T-helper 2 cell treated with Interferon-gamma antibody and Interleukin-4, amounts not matched to agents 5 μg/mL and 100 μg/mL, for 36 hours (primary cell): Measurements from ENCODE around the gene TNNI3.
A peak's percentile ranks its signal among the peaks of the same experiment; 100 is the strongest.
"Not testable (repeated sequence)": the region's sequence is repeated elsewhere in the genome, so short reads cannot be mapped to it uniquely, and the experiment has no call there.

Experiments
- DNase-seq: peaks from one replicate; pipeline ENCODE4 v3.0.0; 2021; ENCODE audit warnings: low spot score
- H3K27ac Mint-ChIP-seq: one replicate; pipeline ENCODE4 v1.8.0; 2021; ENCODE audit warnings: mild to moderate bottlenecking, mixed read lengths
- H3K27me3 Mint-ChIP-seq: one replicate; pipeline ENCODE4 v1.8.0; 2021; ENCODE audit warnings: low read depth, mixed read lengths
- H3K36me3 Mint-ChIP-seq: one replicate; pipeline ENCODE4 v1.8.0; 2021; ENCODE audit warnings: low read depth, mixed read lengths
- H3K4me1 Mint-ChIP-seq: one replicate; pipeline ENCODE4 v1.8.0; 2021; ENCODE audit warnings: low read depth, mixed read lengths
- H3K4me3 Mint-ChIP-seq: one replicate; pipeline ENCODE4 v1.8.0; 2022; ENCODE audit warnings: mild to moderate bottlenecking, moderate library complexity, mixed read lengths
- H3K9me3 Mint-ChIP-seq: one replicate; pipeline ENCODE4 v1.8.0; 2021; ENCODE audit warnings: mixed read lengths

Gene TNNI3

DNA sequence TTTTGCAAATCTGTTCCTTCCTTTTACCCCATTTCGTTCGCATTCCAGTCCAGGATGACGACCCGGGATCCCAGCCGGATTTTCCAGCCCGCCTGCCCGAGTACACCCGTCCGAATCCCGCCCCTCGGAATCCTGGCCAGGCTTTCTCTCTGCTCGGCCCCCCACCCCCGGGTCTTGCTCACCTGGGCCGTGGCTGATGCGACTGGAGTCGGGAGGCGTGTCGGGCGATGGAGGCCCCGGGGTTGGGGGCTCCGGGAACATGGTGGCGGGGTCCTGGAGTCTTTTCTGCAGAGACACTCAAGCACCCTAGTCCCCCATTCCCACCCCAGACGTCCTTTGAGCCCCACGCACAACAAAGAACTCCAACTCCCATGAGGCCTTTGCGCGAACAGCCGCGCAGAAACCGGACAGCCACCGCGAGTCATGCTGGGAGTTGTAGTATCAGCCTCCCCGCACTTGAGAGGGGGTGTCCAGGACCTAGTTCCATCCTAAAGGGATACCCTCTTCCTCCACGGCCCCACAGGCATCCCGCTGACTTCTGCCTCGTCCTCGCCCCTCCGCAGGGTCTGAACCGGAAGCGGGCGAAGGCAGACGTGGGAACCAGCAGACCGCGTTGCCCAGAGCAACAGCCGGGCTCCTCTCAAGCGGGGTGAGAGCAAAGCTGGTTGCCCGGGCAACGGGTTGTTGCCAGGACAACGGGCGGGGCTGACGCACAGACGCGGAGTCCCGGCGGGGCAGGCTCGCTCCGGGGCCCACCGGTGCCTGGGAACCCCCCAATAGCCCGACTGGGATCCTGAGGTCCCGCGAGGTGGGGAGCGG is 21.5 kb upstream of the TNNI3 start:
- Mint-ChIP-seq H3K27ac (peak overlapping the region; percentile 67), H3K36me3 (no peaks in the 10 kb centered on the region), H3K9me3 (no peaks in the 10 kb centered on the region), H3K4me1 (peaks cover 14% of the 10 kb centered on the region), H3K27me3 (peaks cover 41% of the 10 kb centered on the region), H3K4me3 (peak overlapping the region; percentile 77)
- peak; percentile 83 for DNase-seq

DNA sequence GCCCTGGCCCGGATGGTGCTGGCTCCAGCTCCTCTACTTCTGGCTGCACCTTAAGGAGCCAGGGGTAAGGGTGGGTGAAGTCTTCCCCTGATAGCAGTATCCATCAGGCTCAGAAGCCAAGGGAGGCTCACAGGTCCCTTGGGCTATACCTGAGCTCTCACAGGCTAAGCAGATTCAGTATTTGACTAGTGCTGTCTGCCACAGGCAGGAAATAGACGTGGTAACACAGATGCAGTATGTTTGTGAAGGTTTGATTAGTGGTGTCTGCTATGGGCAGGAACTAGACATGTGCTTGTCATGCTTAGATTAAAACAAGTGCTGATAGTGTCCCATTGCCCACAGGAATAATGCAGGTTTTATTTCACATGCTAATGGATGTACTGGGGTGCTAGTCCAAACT is 18.5 kb upstream of the TNNI3 start:
- Mint-ChIP-seq H3K27me3 (peaks cover 69% of the 10 kb centered on the region), H3K4me3 (no peak overlapping the region), H3K4me1 (peaks cover 22% of the 10 kb centered on the region), H3K36me3 (no peaks in the 10 kb centered on the region), H3K27ac (no peak overlapping the region), H3K9me3 (no peaks in the 10 kb centered on the region)
- no peak for DNase-seq

DNA sequence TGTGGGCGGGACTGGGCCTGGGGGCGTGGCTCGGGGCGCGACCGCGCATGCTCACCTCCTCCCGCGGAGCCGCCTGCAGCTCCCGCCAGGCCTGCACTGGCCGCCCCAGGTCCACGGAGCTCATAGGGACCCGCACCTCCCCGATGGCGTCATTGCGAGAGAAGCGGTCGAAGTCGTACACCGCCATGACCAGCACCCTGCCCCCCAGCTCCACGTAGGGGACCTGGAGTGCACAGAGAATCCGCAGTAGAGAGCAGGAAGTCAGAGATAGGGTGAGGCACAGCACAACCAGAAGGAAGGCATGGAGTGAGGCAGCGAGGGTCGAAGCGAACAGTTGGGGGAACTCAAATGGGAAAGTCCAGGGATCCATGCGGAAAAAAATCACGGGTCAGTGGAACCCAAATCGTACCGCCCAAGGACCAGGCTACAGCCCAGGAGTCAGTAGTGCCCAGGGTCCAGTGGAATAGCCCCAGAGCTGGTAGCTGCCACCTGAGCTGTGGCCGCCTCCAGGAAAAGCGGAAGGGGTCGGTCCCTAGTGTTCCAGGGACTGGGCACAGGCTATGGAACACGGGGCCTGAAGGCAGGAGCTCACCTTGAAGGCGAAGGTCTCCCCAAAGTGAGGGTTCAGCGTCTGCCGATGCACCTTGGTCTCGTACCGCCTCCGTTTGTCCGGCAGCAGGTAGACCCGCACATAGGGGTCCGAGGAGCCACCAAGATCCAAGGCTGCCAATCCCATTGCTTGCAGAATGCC is 17.8 kb upstream of the TNNI3 start:
- Mint-ChIP-seq H3K27ac (no peak overlapping the region), H3K36me3 (no peaks in the 10 kb centered on the region), H3K4me3 (no peak overlapping the region), H3K27me3 (peaks cover 70% of the 10 kb centered on the region), H3K9me3 (no peaks in the 10 kb centered on the region), H3K4me1 (peaks cover 20% of the 10 kb centered on the region)
- no peak for DNase-seq

DNA sequence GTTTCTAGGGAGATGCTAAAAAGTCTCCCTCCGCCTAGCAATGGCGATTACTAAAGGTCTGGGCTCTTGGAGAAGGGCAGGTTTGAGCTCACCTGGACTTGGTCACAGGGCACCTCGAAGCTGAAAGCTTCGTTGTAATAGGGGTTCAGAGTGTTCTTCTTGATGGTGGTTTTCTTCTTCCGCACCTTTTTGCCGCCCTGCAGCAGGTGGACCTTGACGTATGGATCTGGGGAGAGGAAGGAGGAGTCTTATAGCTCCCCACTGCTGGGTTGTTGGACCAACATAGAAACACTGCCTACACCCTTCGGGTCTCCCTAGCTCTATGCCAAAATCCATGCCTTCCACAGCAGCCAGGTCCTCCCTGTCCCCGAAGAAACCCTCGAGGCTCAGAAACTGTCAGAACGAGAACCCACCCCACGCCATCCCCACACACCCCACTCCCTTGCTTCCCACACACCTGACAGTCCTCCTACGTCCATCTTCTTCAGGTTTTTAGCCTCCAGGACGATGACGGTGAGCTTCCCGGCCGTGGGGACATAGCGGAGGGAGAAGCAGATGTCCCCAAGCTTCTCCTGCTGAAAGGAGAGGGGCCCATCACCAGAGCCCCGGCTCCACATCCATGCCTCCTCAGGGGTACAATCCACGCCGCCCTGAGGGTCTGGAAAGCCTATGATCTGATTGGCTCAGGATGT is 17.0 kb upstream of the TNNI3 start:
- Mint-ChIP-seq H3K27ac (no peak overlapping the region), H3K4me3 (peak overlapping the region; percentile 73), H3K4me1 (peaks cover 15% of the 10 kb centered on the region), H3K27me3 (peaks cover 68% of the 10 kb centered on the region), H3K9me3 (no peaks in the 10 kb centered on the region), H3K36me3 (no peaks in the 10 kb centered on the region)
- DNase-seq: no peak

DNA sequence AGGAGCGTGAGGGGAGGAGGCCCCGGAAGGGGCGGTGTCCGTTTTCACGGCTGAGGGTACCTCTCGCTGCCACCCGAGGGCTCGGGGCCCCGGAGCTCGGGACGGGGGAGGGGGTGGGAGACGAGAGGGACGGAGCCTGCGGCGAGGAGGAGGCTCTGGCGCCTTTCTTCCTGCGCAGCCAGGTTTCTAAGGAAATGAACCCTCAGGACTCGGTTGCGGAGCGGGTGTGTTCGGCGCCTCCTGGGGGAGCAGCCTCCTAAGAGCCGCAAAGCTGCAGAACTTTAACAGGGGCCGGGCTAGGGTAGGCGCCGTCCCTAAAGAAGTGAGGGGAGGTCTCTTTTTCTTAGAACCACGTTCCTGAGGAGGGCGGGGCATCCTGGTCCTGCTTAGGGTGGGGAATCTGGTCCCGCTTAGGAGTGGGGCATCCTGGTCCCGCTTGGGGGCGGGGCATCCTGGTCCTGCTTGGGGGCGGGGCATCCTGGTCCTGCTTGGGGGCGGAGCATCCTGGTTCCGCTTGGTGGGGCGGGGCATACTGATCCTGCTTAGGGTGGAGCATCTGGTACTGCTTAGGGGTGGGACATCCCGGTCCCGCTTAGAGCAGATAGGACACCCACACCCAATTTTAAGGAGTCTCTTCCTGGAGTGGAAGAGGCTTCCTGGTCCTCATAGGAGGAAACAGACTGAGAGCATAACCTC is 16.3 kb upstream of the TNNI3 start:
- Mint-ChIP-seq H3K36me3 (no peaks in the 10 kb centered on the region), H3K27ac (no peak overlapping the region), H3K4me1 (peaks cover 14% of the 10 kb centered on the region), H3K27me3 (peaks cover 69% of the 10 kb centered on the region), H3K9me3 (no peaks in the 10 kb centered on the region), H3K4me3 (peak overlapping the region; percentile 73)
- DNase-seq: peak; percentile 29

GRCh38 chr19:55173186-55173713 is 15.7 kb upstream of the TNNI3 start:
- H3K36me3 Mint-ChIP-seq: no peaks in the 10 kb centered on the region
- H3K4me1 Mint-ChIP-seq: peaks cover 14% of the 10 kb centered on the region
- H3K27ac Mint-ChIP-seq: no peak overlapping the region
- peak overlapping the region; percentile 73 for H3K4me3 Mint-ChIP-seq
- H3K9me3 Mint-ChIP-seq: no peaks in the 10 kb centered on the region
- no peak for DNase-seq
- peaks cover 67% of the 10 kb centered on the region for H3K27me3 Mint-ChIP-seq

DNA sequence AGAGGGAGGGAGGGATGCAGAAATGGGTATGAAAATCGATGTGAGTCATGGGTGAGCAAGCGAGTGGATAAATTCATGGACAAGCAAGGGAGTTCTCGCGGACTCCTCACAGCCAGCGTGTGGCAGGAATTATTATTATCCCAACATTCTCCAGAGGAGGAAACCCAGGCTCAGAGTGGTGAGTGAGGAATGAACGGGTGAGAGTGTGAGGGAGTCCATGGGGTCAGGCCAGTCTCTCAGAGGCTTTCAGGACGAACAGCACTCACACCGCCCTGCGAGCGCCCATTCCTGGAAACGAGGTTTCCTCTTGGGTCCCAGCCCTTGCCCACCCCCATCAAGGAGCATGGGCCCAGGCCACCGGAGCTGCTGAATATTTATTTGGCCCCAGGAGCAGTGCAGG is 15.2 kb upstream of the TNNI3 start:
- Mint-ChIP-seq H3K9me3 (no peaks in the 10 kb centered on the region), H3K27me3 (peaks cover 70% of the 10 kb centered on the region), H3K36me3 (no peaks in the 10 kb centered on the region), H3K4me1 (peaks cover 14% of the 10 kb centered on the region), H3K4me3 (peak overlapping the region; percentile 67), H3K27ac (no peak overlapping the region)
- DNase-seq: no peak

DNA sequence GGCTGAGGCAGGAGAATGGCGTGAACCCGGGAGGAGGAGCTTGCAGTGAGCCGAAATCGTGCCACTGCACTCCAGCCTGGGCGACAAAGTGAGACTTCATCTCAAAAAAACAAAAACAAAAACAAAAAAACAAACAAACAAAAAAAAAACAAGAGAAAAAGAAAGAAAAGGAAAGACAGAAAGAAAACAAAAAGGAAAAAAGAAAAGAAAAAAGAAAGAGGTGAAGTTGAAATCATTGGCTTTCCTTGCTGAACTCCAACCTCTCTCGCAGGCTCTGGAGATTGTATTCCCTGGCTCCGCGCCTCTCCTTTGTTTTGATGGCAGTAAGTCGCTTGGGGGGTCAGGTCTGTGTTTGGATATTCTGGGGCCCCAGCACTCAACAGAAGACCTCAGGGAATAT is 14.8 kb upstream of the TNNI3 start:
- not testable (repeated sequence) for H3K9me3 Mint-ChIP-seq, DNase-seq, H3K36me3 Mint-ChIP-seq, H3K27ac Mint-ChIP-seq
- H3K4me1 Mint-ChIP-seq: peaks cover 14% of the 10 kb centered on the region
- peaks cover 73% of the 10 kb centered on the region for H3K27me3 Mint-ChIP-seq
- H3K4me3 Mint-ChIP-seq: peak overlapping the region; percentile 67

- Mint-ChIP-seq H3K36me3 (no peaks in the 10 kb centered on the region), H3K27me3 (peaks cover 73% of the 10 kb centered on the region), H3K4me1 (peaks cover 21% of the 10 kb centered on the region), H3K4me3 (peak overlapping the region; percentile 7), H3K9me3 (no peaks in the 10 kb centered on the region), H3K27ac (no peak overlapping the region)
- no peak for DNase-seq
Observed at GRCh38 chr19:55171440-55171839, 13.9 kb upstream of the TNNI3 start.

DNA sequence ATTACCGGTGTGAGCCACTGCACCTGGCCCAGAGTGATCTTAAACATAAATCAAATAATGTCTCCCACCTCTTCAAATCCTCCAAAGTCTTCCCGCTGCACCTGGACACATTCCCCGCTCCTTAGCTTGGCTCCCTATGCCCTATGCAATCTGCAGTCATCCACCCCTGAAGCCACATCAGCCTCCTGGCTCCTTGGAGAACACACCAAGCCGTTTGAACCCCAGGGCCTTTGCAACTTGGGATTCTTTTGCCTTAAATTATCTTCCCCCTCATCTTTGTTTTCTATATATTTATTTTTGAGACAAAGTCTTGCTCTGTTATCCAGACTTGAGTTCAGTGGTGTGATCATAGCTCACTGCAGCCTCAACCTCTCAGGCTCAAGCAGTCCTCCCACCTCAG is 11.6 kb upstream of the TNNI3 start:
- no peaks in the 10 kb centered on the region for H3K36me3 Mint-ChIP-seq
- H3K9me3 Mint-ChIP-seq: no peaks in the 10 kb centered on the region
- H3K27ac Mint-ChIP-seq: no peak overlapping the region
- DNase-seq: no peak
- H3K27me3 Mint-ChIP-seq: peaks cover 74% of the 10 kb centered on the region
- H3K4me3 Mint-ChIP-seq: no peak overlapping the region
- H3K4me1 Mint-ChIP-seq: peaks cover 18% of the 10 kb centered on the region

GRCh38 chr19:55166530-55167268 is 9.2 kb upstream of the TNNI3 start, which contains the start of gene DNAAF3:
Gene DNAAF3, minus strand, starts transcription at chr19:55166613. Its CDS starts 200 bp downstream, at chr19:55166413.
- H3K4me3 Mint-ChIP-seq: peak within 1 kb of the TSS; percentile 85
- peaks cover 54% of the 10 kb centered on the region for H3K27me3 Mint-ChIP-seq
- H3K27ac Mint-ChIP-seq: peak within 1 kb of the TSS; percentile 26
- no peaks in the 10 kb centered on the region for H3K36me3 Mint-ChIP-seq
- H3K4me1 Mint-ChIP-seq: peaks cover 9% of the 10 kb centered on the region
- H3K9me3 Mint-ChIP-seq: no peaks in the 10 kb centered on the region
- DNase-seq: peak; percentile 77

GRCh38 chr19:55165952-55166529 is 8.5 kb upstream of the TNNI3 start:
- no peak overlapping the region for H3K27ac Mint-ChIP-seq

More at GRCh38 chr19:55165952-55166529, 8.5 kb upstream of the TNNI3 start:
- no peaks in the 10 kb centered on the region for H3K9me3 Mint-ChIP-seq
- peaks cover 47% of the 10 kb centered on the region for H3K27me3 Mint-ChIP-seq
- DNase-seq: peak; percentile 29
- H3K4me1 Mint-ChIP-seq: peaks cover 9% of the 10 kb centered on the region
- H3K36me3 Mint-ChIP-seq: no peaks in the 10 kb centered on the region
- H3K4me3 Mint-ChIP-seq: peak overlapping the region; percentile 85
